Measurements from ENCODE around the gene KDELR3. TPM values are rescaled to one million over a fixed set of nuclear protein-coding genes. Genes with fewer than 3 reads are reported as not detected.

The KDELR3 gene
- total and polyA plus RNA-seq, 8 donors, result 2.9 to 14.6 (median 5.8) TPM

Other genes starting within 250 kb of the KDELR3 start
- gene TMEM184B, start 195.1 kb upstream of the KDELR3 start, total RNA-seq, result 10 to 100 TPM; 11.6 to 30.5 (median 18.6) TPM
- 10 to 100 TPM; 17.0 to 24.4 TPM for gene TMEM184B, start 195.1 kb upstream of the KDELR3 start, polyA plus RNA-seq
- gene CSNK1E, start 150.7 kb upstream of the KDELR3 start, total RNA-seq, result 10 to 100 TPM; 52.7 to 94.2 (median 57.7) TPM
- gene CSNK1E, start 150.7 kb upstream of the KDELR3 start, polyA plus RNA-seq, result 100 to 1,000 TPM in 1 of 2 donors, 10 to 100 TPM in 1; 87.2 to 115 TPM
- gene KCNJ4, start 12.9 kb upstream of the KDELR3 start, total RNA-seq, result not detected
- not detected for gene KCNJ4, start 12.9 kb upstream of the KDELR3 start, polyA plus RNA-seq
- gene DDX17, start 38.2 kb downstream of the KDELR3 start, total RNA-seq, result 100 to 1,000 TPM; 167 to 331 (median 206) TPM
- gene DDX17, start 38.2 kb downstream of the KDELR3 start, polyA plus RNA-seq, result 100 to 1,000 TPM; 164 to 242 TPM
- under 1 TPM in 3 of 6 donors, not detected in 3; 0.19 to 0.28 (median 0.26) TPM for gene DMC1, start 102.1 kb downstream of the KDELR3 start, total RNA-seq
- gene DMC1, start 102.1 kb downstream of the KDELR3 start, polyA plus RNA-seq, result under 1 TPM in 1 of 2 donors, not detected in 1; 0.14 TPM
- 1 to 10 TPM in 2 of 6 donors, under 1 TPM in 4; 0.22 to 2.0 (median 0.59) TPM for gene FAM227A, start 188.3 kb downstream of the KDELR3 start, total RNA-seq
- gene FAM227A, start 188.3 kb downstream of the KDELR3 start, polyA plus RNA-seq, result 1 to 10 TPM in 1 of 2 donors, under 1 TPM in 1; 0.77 to 1.4 TPM
- gene CBY1, start 188.5 kb downstream of the KDELR3 start, total RNA-seq, result 10 to 100 TPM; 15.3 to 22.9 (median 17.2) TPM
- 10 to 100 TPM; 36.3 to 37.1 TPM for gene CBY1, start 188.5 kb downstream of the KDELR3 start, polyA plus RNA-seq
- gene TOMM22, start 213.9 kb downstream of the KDELR3 start, total RNA-seq, result 10 to 100 TPM; 21.2 to 35.8 (median 30.9) TPM
- gene TOMM22, start 213.9 kb downstream of the KDELR3 start, polyA plus RNA-seq, result 10 to 100 TPM; 11.6 to 18.6 TPM
- gene JOSD1, start 232.8 kb downstream of the KDELR3 start, total RNA-seq, result 10 to 100 TPM; 16.6 to 32.3 (median 22.2) TPM
- gene JOSD1, start 232.8 kb downstream of the KDELR3 start, polyA plus RNA-seq, result 10 to 100 TPM; 10.9 to 16.8 TPM
- 10 to 100 TPM; 20.2 to 35.4 (median 28.3) TPM for gene GTPBP1, start 237.8 kb downstream of the KDELR3 start, total RNA-seq
- gene GTPBP1, start 237.8 kb downstream of the KDELR3 start, polyA plus RNA-seq, result 10 to 100 TPM; 14.7 to 36.0 TPM

All from pancreas (tissue), 8 donors.